Measurements from ENCODE around the gene INSR. TPM values are rescaled to one million over a fixed set of nuclear protein-coding genes. Genes with fewer than 3 reads are reported as not detected.

Gene INSR
- polyA plus RNA-seq, 1 of the 3 experiments (the other 2 are of a cell fraction): 3.6 TPM

DNA sequence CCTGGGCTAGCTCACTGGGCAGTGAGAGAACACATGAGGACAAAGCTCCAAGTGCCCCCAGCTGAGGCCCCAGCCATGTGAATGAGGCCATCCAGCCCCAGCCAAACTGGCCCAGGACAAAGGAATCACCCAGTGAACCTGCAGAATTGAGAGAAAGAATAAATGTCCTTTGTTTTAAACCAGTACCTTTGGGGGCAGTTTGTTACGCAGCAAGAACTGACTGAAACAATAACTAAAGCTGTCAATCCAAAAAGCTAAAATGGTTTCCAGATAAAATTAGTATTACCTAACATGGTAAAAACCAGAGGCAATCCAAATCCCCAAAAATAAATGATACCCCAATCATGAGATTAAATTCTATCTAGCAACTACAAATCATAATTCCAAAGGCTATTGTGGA, 155.1 kb downstream of the INSR start:
- Histone ChIP-seq H3K4me3 (ENCODE audit: low read depth in 2 of 2, low read length in 1 of 2) (no peak overlapping the region), H3K9me3 (no peaks in the 10 kb centered on the region), H3K27me3 (ENCODE audit: insufficient read depth) (no peaks in the 10 kb centered on the region), H3K27ac (ENCODE audit: low read depth in 2 of 2, low read length in 1 of 2) (no peak overlapping the region), H3K4me1 (ENCODE audit: control insufficient read depth in 1 of 2, insufficient read depth in 2 of 2, low read depth in 1 of 2, low read length in 1 of 2) (no peaks in the 10 kb centered on the region), H3K79me2 (ENCODE audit: insufficient read depth) (no peaks in the 10 kb centered on the region), H3K9me2 (no peaks in the 10 kb centered on the region), H3K4me2 (no peak overlapping the region), H4K20me1 (ENCODE audit: insufficient read depth) (no peaks in the 10 kb centered on the region), H3K9ac (no peak overlapping the region), H3F3A (replicated peaks; ENCODE audit: insufficient read depth) (no peaks in the 10 kb centered on the region), H2AFZ (ENCODE audit: low read depth) (no peak overlapping the region), H3K36me3 (replicated peaks in 1 of 2; ENCODE audit: control insufficient read depth in 1 of 2, insufficient read depth in 2 of 2, low read length in 1 of 2) (peaks cover 6% of the 10 kb centered on the region in 2 experiments)
- no peak for DNase-seq
- POLR2A ChIA-PET: no interaction called here
- CTCF ChIA-PET: interaction anchor here (1.0 to 3.3 kb wide), 5 partner anchors 10 to 661 kb away, joined by 3 to 16 read pairs (median 3); no protein-coding TSS in a partner anchor
- 95% methylated on average over 1 of the region's 1 CpG for WGBS (ENCODE audit: low lambda C conversion rate)
- TF ChIP-seq MEF2A (IDR thresholded peaks at IDR 0.05; ENCODE audit: borderline replicate concordance, low read depth) (no peak), TAF1 (IDR thresholded peaks at IDR 0.05; ENCODE audit: borderline replicate concordance, low read depth, low read length) (no peak), FOSL2 (IDR thresholded peaks at IDR 0.05; ENCODE audit: borderline replicate concordance, low read depth) (no peak), MXI1 (IDR thresholded peaks at IDR 0.05; ENCODE audit: low read depth, low read length) (no peak), RFX5 (IDR thresholded peaks at IDR 0.05; ENCODE audit: low read length) (no peak), CHD2 (IDR thresholded peaks at IDR 0.05; ENCODE audit: low read length, partially characterized antibody) (no peak), ELF1 (IDR thresholded peaks at IDR 0.05) (no peak)
- TF ChIP-seq, protein P1, sequence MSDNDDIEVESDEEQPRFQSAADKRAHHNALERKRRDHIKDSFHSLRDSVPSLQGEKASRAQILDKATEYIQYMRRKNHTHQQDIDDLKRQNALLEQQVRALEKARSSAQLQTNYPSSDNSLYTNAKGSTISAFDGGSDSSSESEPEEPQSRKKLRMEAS (IDR thresholded peaks at IDR 0.05; ENCODE audit: low read depth): no peak

DNA sequence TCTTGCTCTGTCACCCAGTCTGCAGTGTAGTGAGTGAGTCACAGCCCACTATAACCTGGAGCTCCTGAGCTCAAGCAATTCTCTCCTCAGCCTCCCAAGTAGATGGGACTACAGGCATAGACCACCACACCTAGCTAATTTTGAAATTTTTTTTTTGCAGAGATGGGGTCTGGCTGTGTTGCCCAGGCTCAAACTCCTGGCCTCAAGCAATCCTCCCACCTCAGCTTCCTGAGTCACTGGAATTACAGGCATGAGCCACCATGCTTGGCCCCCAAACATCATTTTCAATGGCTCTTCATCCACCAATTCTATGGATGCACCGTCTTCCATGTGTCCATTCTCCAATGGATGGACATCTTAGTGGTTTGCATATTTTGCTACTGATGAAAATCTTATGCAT, 155.8 kb downstream of the INSR start:
- Histone ChIP-seq H3K79me2 (ENCODE audit: insufficient read depth) (no peaks in the 10 kb centered on the region), H3K9me3 (no peaks in the 10 kb centered on the region), H3K4me2 (no peak overlapping the region), H3F3A (replicated peaks; ENCODE audit: insufficient read depth) (no peaks in the 10 kb centered on the region), H3K4me1 (ENCODE audit: control insufficient read depth in 1 of 2, insufficient read depth in 2 of 2, low read depth in 1 of 2, low read length in 1 of 2) (no peaks in the 10 kb centered on the region), H3K27ac (ENCODE audit: low read depth in 2 of 2, low read length in 1 of 2) (no peak overlapping the region), H3K9ac (no peak overlapping the region), H3K36me3 (replicated peaks in 1 of 2; ENCODE audit: control insufficient read depth in 1 of 2, insufficient read depth in 2 of 2, low read length in 1 of 2) (peaks cover 6% of the 10 kb centered on the region in 2 experiments), H3K9me2 (no peaks in the 10 kb centered on the region), H2AFZ (ENCODE audit: low read depth) (no peak overlapping the region), H3K4me3 (ENCODE audit: low read depth in 2 of 2, low read length in 1 of 2) (no peak overlapping the region), H4K20me1 (ENCODE audit: insufficient read depth) (no peaks in the 10 kb centered on the region), H3K27me3 (ENCODE audit: insufficient read depth) (no peaks in the 10 kb centered on the region)
- TF ChIP-seq NRF1 (IDR thresholded peaks at IDR 0.05; ENCODE audit: low read depth, low read length) (no peak), FOXM1 (IDR thresholded peaks at IDR 0.05; ENCODE audit: low read depth) (no peak), GABPA (IDR thresholded peaks at IDR 0.05; ENCODE audit: low read depth) (no peak)
- CTCF ChIA-PET: interaction anchor here (0.8 to 3.3 kb wide), 6 partner anchors 11 to 216 kb away, joined by 3 to 16 read pairs (median 4); no protein-coding TSS in a partner anchor
- WGBS (ENCODE audit: low lambda C conversion rate): 93% methylated on average over 1 of the region's 1 CpG
- POLR2A ChIA-PET: no interaction called here
- no peak for DNase-seq

DNA sequence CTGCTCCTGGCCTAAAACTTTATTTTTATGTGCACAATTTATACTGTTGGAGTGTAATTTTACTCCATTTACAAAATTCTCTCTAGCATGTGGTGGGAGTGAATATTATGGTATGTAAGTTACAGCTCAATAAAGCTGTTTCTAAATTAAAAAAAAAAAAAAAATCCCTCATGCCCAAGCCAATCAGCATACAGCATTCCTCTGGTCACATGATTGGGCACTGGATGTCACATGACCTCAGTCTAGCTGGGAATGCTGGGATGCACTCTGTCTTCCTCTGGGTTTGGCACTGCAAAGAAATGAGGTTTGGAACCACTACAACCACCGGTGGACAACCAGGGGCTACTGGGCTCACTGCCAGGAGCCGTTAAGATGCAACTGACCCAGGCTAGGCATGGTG, 157.1 kb downstream of the INSR start:
- Histone ChIP-seq H3K9me3 (no peaks in the 10 kb centered on the region), H3F3A (replicated peaks; ENCODE audit: insufficient read depth) (no peaks in the 10 kb centered on the region), H3K79me2 (ENCODE audit: insufficient read depth) (no peaks in the 10 kb centered on the region), H3K27me3 (ENCODE audit: insufficient read depth) (no peaks in the 10 kb centered on the region), H3K9ac (no peak overlapping the region), H3K36me3 (replicated peaks in 1 of 2; ENCODE audit: control insufficient read depth in 1 of 2, insufficient read depth in 2 of 2, low read length in 1 of 2) (peaks cover 6% of the 10 kb centered on the region in 2 experiments), H3K9me2 (no peaks in the 10 kb centered on the region), H3K27ac (ENCODE audit: low read depth in 2 of 2, low read length in 1 of 2) (no peak overlapping the region), H4K20me1 (ENCODE audit: insufficient read depth) (no peaks in the 10 kb centered on the region), H2AFZ (ENCODE audit: low read depth) (no peak overlapping the region), H3K4me3 (ENCODE audit: low read depth in 2 of 2, low read length in 1 of 2) (no peak overlapping the region), H3K4me2 (no peak overlapping the region), H3K4me1 (ENCODE audit: control insufficient read depth in 1 of 2, insufficient read depth in 2 of 2, low read depth in 1 of 2, low read length in 1 of 2) (no peaks in the 10 kb centered on the region)
- CTCF ChIA-PET: interaction anchor here (3.3 kb wide), 1 partner anchor 12 kb away, joined by 16 read pairs; no protein-coding TSS in a partner anchor
- whole genome bisulfite sequencing (ENCODE audit: low lambda C conversion rate): 57% methylated on average over 1 of the region's 2 CpGs
- POLR2A ChIA-PET: no interaction called here
- no peak for DNase-seq
- TF ChIP-seq FOSL2 (IDR thresholded peaks at IDR 0.05; ENCODE audit: borderline replicate concordance, low read depth) (no peak), GATA2 (CRISPR knock-in tag; IDR thresholded peaks at IDR 0.05) (no peak), FOXJ3 (CRISPR knock-in tag; IDR thresholded peaks at IDR 0.05) (no peak), TCF12 (IDR thresholded peaks at IDR 0.05) (no peak), RXRA (IDR thresholded peaks at IDR 0.05; ENCODE audit: borderline replicate concordance, low read depth) (no peak), SIN3A (IDR thresholded peaks at IDR 0.05; ENCODE audit: borderline replicate concordance, low read depth, low read length) (no peak)
- TF ChIP-seq, protein P2, sequence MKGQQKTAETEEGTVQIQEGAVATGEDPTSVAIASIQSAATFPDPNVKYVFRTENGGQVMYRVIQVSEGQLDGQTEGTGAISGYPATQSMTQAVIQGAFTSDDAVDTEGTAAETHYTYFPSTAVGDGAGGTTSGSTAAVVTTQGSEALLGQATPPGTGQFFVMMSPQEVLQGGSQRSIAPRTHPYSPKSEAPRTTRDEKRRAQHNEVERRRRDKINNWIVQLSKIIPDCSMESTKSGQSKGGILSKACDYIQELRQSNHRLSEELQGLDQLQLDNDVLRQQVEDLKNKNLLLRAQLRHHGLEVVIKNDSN (IDR thresholded peaks at IDR 0.05; ENCODE audit: borderline replicate concordance, low read depth): peak; percentile 45; the same call in 1 of the 2 replicates
- TF ChIP-seq, protein P3, sequence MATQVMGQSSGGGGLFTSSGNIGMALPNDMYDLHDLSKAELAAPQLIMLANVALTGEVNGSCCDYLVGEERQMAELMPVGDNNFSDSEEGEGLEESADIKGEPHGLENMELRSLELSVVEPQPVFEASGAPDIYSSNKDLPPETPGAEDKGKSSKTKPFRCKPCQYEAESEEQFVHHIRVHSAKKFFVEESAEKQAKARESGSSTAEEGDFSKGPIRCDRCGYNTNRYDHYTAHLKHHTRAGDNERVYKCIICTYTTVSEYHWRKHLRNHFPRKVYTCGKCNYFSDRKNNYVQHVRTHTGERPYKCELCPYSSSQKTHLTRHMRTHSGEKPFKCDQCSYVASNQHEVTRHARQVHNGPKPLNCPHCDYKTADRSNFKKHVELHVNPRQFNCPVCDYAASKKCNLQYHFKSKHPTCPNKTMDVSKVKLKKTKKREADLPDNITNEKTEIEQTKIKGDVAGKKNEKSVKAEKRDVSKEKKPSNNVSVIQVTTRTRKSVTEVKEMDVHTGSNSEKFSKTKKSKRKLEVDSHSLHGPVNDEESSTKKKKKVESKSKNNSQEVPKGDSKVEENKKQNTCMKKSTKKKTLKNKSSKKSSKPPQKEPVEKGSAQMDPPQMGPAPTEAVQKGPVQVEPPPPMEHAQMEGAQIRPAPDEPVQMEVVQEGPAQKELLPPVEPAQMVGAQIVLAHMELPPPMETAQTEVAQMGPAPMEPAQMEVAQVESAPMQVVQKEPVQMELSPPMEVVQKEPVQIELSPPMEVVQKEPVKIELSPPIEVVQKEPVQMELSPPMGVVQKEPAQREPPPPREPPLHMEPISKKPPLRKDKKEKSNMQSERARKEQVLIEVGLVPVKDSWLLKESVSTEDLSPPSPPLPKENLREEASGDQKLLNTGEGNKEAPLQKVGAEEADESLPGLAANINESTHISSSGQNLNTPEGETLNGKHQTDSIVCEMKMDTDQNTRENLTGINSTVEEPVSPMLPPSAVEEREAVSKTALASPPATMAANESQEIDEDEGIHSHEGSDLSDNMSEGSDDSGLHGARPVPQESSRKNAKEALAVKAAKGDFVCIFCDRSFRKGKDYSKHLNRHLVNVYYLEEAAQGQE (IDR thresholded peaks at IDR 0.05; ENCODE audit: low read depth, low read length): no peak
